HepG2 (cell line): ENCODE measurements around the gene RPL38.

Source experiments
- CTCF ChIP-seq: sonication (generic); formaldehyde crosslinking; IDR thresholded peaks from 2 replicates; pipeline ENCODE4 v1.5.0; 2020; ENCODE audit warnings: mild to moderate bottlenecking, missing genetic modification reagents, moderate library complexity
- NFYB ChIP-seq: sonication (generic); formaldehyde crosslinking; IDR thresholded peaks from 2 replicates; pipeline ENCODE4 v1.4.0; 2020; ENCODE audit warnings: missing genetic modification reagents
- ZFP36 ChIP-seq: fragments of 150-350 bp; IDR thresholded peaks from 2 replicates; pipeline ENCODE4 v1.6.1; 2018; ENCODE audit warnings: borderline replicate concordance, low read length, low read depth; ENCODE audit not compliant: partially characterized antibody

DNA sequence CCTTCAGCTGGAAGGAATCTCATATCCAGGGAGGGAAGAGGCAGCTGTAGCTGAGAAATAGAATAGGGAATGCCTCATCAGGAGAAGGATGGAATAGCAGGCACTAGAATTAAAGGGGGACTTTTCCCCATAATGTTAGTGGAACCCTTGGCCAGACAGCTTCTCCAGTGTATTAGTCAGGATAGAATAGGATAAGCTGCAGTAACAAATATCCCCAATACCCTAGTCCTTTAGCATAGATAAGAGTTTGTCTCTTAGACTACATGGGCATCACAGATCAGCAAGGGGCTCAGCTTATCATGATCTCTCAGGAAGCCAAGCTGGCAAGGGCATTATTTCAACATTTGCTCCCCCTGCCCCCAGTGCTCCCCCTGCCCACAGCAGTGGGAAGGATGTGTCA lies 44.7 kb upstream of the RPL38 start:
- TF ChIP-seq NFYB, result no peak
- no peak for TF ChIP-seq CTCF (CRISPR knock-in tag)
- no peak for TF ChIP-seq ZFP36
